HG03064 (cell line): ENCODE results near the gene CARF.
A peak's percentile ranks its signal among the peaks of the same experiment; 100 is the strongest.

Source experiments
- ATAC-seq: cut with Tn5 transposase; IDR thresholded peaks from one replicate; pipeline ENCODE4 v1.9.1; 2021; ENCODE audit warnings: low read depth; ENCODE audit not compliant: unreplicated experiment

CARF gene

GRCh38 chr2:203014456-203015199 is 102.6 kb downstream of the CARF start, which contains the start of gene NBEAL1:
Gene NBEAL1, plus strand, starts transcription at chr2:203014875. Its CDS starts 1,510 bp downstream, at chr2:203016385.
- ATAC-seq, result peak; percentile 98

GRCh38 chr2:203016716-203017115 is 104.6 kb downstream of the CARF start:
- no peak for ATAC-seq

- ATAC-seq, result no peak
These were observed 106.1 kb downstream of the CARF start for GRCh38 chr2:203018181-203018580.

GRCh38 chr2:203019142-203019541 is 107.1 kb downstream of the CARF start:
- ATAC-seq, result no peak

GRCh38 chr2:203021991-203022390 is 109.9 kb downstream of the CARF start:
- no peak for ATAC-seq

- ATAC-seq, result no peak
These were observed 110.7 kb downstream of the CARF start for GRCh38 chr2:203022751-203023150.

GRCh38 chr2:203025592-203025991 is 113.5 kb downstream of the CARF start:
- ATAC-seq, result no peak

- no peak for ATAC-seq
These were observed 118.5 kb downstream of the CARF start for GRCh38 chr2:203030545-203030944.

GRCh38 chr2:203030991-203031390 is 118.9 kb downstream of the CARF start:
- ATAC-seq, result no peak

- ATAC-seq, result no peak
These were observed 121.3 kb downstream of the CARF start for GRCh38 chr2:203033395-203033794.

GRCh38 chr2:203035879-203036470 is 123.9 kb downstream of the CARF start:
- no peak for ATAC-seq
